HG02610 (cell line): ENCODE measurements around the gene PCIF1.
A peak's percentile ranks its signal among the peaks of the same experiment; 100 is the strongest.
"Not testable (repeated sequence)": the region's sequence is repeated elsewhere in the genome, so short reads cannot be mapped to it uniquely, and the experiment has no call there.

Experiments used
- ATAC-seq: cut with Tn5 transposase; IDR thresholded peaks from one replicate; pipeline ENCODE4 v1.9.1; 2021; ENCODE audit warnings: mild to moderate bottlenecking, moderate library complexity; ENCODE audit not compliant: unreplicated experiment

Gene PCIF1

DNA sequence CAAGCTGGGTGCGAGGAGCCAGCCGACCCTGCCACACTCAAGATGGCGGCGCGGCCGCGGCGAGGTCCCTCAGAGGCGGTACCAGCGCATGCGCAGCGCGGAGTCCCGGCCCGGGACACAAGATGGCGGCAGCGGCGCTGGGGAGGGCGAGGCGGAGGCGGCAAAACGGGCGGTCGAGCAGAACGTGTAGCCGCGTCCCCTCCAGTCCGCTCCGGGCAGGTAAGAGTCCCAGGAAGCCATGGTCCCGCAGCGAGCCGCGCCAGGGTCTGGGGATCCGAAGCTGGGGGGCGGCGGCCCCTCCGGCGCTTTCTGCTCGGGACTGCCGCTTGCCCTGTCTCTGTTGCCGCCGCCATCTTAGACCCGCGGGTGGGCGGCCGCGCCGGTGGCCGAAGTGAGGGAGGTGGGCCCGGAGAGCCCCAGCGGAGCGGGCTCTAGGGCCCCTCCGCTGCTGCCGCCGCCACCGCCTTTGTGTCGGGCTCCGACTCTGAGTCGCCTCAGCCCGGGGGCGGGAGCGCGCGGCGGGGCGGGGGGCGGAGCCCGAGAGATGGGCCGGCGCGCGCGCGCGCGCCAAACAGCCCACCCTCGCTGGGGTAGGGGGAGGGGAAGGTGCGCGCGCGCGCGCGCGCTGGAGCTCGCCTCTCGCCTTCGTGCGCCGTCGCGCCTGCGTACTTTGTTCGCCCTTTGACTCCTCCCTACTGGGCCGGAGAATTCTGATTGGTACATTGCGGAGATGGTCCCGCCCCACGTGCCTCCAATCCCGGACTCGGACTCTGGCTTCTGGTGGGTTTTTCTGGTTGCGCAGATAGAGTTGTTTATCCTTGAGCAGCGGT, at the start of gene PCIF1:
TSS of gene PCIF1 (plus strand) at position 98 of the 830 bp plus-strand sequence. CDS start 4,317 bp downstream, outside the sequence.
- peak; percentile 67 for ATAC-seq

DNA sequence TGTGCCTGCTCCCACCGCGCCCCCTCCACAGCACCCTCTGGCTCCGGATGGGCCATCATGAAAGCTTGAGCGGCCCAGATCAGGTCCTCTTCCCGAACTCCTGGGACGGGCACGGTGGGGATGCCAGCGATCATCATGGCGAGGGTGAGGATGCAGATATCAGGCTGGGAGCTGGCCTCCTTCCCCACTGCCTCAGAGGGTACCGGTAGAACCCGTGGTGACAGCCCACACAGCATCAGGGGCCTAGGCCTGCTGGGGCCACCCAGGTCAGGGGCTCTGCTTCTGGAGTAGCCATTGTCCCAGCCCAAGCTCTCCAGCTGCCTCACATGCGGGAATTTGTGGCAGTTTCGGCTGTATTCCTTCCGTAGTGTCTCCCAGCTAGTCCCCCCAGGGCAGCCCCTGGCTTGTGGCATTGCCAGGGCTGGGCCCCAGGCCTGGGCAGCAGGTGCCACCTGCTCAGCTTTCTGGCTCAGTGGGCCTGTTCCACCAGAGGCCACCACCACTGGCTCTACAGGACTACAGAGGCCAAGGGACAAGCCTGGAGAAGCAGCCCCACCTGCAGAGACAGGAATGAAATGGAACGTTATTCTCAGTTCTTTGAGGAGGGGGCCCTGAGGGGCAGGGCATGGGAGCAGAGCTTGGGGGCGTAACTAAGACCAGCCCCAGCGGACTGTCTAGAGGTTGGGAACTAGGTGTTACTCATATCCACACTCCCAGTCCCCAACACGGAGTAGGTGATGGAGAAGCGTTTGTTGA, 47.7 kb upstream of the PCIF1 start:
- no peak for ATAC-seq

DNA sequence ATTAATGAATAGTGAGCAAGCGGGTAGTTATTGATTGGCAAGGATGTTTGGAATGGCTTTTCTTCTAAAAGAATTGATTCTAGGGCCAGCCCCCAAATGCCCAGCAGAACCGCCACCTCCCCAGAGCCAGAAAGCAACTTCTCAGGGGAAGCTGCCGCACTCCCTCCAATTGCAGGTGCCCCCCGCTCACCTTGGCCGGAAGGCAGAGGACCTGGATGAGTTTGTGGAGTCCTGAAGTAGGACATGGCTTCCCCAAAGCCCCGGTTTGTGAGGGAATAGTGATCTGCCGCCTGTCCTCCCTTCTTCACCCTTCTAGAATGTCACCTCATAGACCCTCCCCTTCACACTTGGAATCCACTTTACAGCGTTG, 47.2 kb upstream of the PCIF1 start, which contains the start of gene SPATA25:
TSS of gene SPATA25 (minus strand) at position 277 of the 370 bp plus-strand sequence. CDS start at position 245, 32 bp downstream.
- ATAC-seq, result no peak

DNA sequence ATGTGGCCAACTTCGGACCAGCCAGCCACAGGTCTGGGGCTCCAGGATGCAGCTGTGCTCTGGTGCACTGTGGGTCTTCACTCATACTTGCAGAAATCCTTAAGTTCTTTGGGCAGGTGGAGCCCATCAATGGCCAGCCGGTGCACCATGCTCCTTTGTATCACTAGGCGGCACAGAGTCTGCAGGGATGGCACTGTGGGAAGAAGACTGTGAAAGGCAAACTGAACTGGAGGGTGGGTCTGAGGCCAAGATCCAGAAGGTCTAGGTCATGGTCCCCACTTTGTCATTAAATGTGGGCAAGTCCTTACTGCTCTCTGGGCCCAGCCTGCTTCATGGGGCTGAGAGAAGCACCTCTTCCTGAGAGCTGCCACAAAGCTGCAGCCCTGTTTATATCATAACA, 45.8 kb upstream of the PCIF1 start:
- ATAC-seq, result no peak

DNA sequence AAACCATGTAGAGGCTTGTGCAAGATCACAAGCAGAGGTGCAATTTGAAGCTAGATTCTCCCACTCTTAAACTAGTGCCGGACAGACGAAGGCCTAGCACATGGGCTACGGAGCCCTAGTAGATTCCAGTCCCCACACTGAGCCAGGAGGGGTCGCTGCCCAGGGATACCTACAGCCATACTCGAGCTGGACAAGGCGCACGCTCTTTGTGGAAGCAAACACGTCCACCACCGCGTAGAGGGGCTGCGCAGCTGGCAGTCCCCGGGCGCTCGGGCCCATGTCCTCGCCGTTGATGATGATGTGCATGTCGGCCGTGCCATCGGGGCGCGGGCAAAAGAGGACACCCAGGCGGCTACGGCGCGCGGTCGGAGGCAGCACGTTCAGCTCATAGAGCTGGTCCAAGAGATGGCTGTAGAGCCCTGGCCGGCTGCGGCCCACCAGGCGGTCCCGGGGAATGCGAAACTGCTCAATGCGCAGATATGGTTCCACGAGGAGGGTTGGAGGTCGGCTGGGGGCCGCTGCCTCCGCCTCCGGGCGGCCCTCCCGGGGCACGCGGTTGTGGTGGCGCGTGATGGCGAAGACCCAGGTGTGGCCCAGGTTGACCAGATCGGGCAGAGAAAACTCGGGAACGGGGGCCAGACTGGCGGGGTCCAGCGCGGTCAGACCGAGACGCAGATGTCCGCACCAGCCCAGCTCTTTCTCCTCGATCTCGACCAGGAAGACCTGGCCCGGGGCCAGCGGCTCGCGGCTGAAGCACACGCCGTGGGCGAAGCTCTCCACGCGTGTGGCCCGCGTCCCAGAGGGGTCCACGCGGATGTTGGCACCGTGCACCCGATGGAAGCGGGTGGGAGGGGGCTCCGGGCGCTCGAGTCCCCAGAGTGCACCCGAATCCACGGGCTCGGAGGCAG, 44.2 kb upstream of the PCIF1 start:
- no peak for ATAC-seq

DNA sequence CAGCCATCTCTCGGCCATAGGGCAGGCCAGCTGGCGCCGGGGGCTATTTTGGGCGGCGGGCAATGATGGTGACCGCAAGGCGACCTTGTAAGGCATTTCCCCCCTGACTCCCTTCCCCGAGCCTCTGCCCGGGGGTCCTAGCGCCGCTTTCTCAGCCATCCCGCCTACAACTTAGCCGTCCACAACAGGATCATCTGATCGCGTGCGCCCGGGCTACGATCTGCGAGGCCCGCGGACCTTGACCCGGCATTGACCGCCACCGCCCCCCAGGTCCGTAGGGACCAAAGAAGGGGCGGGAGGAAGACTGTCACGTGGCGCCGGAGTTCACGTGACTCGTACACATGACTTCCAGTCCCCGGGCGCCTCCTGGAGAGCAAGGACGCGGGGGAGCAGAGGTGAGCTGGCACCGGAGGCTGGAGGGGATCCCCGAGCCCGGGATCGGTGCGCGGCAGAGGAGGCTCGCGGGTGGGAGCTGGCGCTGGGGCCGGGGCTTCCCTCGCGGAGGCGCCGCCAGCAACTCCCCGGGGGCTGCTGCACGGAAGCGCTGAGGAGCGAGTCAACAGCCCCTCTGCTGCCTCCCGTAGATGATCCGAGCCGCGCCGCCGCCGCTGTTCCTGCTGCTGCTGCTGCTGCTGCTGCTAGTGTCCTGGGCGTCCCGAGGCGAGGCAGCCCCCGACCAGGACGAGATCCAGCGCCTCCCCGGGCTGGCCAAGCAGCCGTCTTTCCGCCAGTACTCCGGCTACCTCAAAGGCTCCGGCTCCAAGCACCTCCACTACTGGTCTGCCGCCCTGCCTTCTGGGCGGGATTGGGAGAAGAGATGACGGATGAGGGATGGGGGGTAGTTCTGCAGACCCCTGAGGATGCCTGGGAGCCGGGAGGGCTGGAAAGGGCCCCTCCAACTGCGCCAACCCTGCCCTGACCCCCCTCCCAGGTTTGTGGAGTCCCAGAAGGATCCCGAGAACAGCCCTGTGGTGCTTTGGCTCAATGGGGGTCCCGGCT, 43.2 kb upstream of the PCIF1 start, which contains the start of the genes CTSA and NEURL2:
TSS of gene CTSA (plus strand) at position 351 of the 999 bp plus-strand sequence. CDS start at position 585, 234 bp downstream.
TSS of gene NEURL2 (minus strand) at position 224 of the 999 bp plus-strand sequence. CDS start at position 7, 217 bp downstream.
- ATAC-seq, result peak; percentile 77

DNA sequence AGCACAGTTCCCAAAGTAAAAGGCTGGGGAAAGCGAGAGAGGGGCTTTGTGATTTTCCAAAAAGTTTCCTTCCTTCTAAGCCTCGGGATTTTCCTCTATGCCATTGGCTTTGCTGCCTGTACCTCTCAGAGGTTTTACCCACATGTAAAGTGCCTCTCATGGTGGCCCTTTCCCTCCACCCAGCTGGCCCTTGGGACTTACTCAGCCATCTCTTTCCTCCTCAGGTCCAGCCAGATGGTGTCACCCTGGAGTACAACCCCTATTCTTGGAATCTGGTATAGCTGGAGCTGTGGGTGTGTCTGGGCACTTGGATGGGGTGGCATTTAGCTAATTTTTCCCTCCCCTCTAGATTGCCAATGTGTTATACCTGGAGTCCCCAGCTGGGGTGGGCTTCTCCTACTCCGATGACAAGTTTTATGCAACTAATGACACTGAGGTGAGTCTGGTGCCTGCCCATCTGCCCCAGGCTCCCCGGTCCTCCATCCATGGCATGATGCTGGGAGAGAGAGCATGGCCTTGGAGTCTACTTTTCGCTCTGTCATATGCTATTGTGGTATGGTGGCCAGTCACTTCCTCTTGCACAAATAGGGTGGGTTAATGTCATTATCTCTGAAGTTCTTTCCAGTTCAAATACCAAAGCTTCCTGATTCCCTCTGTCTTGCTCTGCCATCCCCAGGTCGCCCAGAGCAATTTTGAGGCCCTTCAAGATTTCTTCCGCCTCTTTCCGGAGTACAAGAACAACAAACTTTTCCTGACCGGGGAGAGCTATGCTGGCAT, 42.2 kb upstream of the PCIF1 start:
- no peak for ATAC-seq

DNA sequence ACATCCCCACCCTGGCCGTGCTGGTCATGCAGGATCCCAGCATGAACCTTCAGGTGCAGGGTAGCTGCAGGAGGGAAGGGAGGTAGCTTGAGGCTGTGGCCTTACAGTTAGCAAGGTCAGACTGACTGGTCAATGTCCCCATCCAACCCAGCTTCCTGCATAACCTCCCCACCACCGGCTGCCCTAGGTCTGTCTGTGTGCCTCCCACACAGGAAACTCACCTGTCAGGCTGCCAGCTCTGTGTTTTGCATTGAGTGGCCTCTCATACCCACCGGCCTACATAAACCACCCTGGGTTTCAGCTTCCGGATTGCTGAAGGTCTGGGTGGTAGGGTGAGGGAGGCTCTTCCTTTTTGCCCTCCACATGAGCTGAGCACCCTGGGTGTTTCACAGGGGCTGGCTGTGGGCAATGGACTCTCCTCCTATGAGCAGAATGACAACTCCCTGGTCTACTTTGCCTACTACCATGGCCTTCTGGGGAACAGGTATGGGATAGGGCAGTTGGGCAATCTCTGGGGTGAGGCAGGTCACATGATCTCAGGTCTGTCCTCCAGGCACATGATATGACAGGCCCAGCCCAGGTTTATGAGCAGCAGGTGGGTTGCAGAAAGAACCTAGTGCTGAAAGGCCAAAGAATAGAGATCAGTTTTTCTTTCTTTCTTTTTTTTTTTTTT, 41.5 kb upstream of the PCIF1 start:
- no peak for ATAC-seq

DNA sequence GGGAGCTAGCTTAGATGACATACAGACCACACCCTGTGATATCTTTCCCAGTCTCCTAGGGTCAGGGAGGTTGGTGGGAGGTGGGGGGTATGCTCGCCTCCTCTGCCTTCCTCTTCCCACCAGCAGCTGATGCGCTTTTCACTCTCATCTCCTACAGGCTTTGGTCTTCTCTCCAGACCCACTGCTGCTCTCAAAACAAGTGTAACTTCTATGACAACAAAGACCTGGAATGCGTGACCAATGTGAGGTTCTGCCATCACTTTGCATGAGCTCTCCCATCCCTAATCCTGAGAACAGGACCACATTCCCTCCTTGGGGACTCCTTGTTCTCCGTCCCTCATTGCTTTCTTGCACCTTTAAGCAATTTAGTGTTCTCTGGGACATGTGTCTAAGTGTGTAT, 40.7 kb upstream of the PCIF1 start:
- no peak for ATAC-seq

DNA sequence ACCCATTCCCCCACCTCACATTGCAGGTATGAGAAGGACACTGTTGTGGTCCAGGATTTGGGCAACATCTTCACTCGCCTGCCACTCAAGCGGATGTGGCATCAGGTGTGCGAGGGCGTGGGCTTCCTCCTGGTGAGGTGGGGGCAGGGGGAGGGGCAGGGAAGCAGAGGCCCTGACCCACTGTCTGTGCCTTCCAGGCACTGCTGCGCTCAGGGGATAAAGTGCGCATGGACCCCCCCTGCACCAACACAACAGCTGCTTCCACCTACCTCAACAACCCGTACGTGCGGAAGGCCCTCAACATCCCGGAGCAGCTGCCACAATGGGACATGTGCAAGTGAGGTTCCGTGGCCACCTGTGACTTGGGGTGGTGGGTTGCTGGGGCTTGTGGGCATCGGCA, 39.7 kb upstream of the PCIF1 start:
- no peak for ATAC-seq

DNA sequence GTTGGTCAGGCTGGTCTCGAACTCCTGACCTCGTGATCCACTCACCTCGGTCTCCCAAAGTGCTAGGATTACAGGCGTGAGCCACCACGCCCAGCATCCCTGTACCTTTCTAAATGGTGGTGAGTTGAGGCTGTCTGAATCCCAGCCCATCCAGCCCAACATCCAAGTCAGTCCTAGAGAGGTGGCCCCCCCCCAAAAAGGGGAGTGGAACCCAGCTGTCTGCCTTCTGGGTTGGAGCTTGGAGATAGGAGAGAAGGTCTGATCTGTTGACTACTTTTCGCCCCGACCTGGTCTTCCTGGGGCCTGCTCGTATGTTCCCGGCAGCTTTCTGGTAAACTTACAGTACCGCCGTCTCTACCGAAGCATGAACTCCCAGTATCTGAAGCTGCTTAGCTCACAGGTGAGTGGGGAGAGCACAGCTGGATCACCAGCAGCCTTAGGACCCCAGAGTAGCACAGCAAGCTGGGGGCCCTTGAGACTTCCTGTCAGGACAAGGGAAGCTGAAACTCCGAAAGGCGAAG, 37.8 kb upstream of the PCIF1 start:
- no peak for ATAC-seq

DNA sequence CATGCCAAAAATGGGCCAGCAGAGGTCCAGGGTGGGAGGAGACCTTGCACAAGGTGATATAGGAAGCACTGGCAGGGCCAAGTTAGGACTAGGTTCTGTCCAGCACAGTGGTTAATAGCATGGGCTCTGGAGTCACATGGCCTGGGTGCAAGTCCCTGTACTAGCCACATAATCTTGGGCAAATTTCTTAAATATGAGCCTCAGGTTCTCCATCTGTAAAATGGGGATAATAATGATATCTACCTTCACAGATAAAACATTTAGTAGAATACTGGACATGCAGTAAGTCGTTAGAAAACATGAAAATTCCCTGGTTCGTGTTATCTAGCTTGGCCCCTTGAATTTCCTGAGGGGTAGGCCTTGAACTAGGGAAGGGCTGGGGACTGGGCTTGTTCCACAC, 37.2 kb upstream of the PCIF1 start:
- ATAC-seq, result no peak

DNA sequence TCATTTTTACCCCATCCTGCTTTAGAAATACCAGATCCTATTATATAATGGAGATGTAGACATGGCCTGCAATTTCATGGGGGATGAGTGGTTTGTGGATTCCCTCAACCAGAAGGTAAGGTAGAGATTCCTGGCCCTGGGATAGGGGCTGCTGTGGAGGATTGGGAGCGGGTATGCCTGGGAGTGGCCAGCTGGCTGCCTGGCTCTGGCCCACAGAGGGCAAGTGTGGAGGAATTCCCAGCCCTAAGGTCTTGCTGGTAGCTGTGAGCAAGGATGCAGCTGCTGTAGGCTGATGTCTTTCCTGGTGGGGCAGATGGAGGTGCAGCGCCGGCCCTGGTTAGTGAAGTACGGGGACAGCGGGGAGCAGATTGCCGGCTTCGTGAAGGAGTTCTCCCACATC, 36.8 kb upstream of the PCIF1 start:
- no peak for ATAC-seq

DNA sequence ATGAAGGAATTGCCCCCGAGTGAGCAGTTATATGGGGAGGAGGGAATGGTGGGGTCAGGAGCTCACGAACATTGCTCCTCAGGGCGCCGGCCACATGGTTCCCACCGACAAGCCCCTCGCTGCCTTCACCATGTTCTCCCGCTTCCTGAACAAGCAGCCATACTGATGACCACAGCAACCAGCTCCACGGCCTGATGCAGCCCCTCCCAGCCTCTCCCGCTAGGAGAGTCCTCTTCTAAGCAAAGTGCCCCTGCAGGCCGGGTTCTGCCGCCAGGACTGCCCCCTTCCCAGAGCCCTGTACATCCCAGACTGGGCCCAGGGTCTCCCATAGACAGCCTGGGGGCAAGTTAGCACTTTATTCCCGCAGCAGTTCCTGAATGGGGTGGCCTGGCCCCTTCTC, 36.2 kb upstream of the PCIF1 start:
- no peak for ATAC-seq

DNA sequence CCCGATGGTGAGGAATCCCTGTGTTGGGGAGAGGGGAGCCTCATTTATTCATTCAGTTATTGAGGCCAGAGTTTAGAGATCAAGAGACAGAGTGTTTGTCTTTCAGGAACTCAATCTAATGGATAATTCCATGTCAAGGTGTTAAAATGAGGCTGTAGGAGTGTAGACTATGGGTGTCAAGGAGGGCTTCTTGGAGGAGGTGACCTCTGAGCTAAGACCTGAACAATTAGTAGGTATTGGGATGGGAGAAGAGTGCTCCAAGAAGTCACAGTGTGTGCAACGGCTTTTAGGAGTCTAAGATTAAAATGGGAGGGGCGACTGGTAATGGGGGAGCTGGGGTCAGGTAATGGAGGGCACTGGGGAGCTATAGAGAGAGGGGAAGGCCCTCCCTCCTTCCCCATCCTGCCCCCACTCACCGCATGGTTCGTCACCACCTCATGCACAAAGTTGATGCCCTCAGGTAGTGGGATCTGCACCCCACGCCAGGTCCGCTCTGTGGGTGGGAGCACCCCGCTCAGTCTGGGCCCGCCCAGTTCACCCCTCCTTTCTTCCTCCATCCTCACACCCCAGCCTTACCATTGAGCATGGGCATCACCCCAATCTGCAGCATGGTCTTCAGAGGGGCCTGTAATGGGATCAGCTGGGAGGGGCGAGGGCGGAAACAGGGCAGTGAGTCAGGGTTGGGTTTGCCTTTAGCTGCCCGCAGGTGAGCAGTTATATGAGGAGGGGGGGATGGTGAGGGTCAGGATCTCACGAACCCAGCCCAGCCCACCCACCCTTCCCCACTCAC, 35.2 kb upstream of the PCIF1 start:
- ATAC-seq, result no peak

DNA sequence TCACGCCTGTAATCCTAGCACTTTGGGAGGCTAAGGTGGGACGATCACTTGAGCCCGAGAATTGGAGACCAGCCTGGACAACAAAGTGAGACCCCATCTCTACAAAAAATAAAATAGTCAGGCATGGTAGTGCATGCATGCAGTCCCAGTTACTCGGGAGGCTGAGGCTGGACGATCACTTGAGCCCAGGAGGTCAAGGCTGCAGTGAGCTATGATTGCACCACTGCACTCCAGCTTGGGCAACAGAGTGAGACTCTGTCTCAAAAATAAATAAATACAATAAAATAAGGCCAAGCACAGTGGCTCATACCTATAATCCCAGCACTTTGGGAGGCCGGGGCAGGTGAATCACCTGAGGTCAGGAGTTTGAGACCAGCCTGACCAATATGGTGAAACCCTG, 33.2 kb upstream of the PCIF1 start:
- not testable (repeated sequence) for ATAC-seq

DNA sequence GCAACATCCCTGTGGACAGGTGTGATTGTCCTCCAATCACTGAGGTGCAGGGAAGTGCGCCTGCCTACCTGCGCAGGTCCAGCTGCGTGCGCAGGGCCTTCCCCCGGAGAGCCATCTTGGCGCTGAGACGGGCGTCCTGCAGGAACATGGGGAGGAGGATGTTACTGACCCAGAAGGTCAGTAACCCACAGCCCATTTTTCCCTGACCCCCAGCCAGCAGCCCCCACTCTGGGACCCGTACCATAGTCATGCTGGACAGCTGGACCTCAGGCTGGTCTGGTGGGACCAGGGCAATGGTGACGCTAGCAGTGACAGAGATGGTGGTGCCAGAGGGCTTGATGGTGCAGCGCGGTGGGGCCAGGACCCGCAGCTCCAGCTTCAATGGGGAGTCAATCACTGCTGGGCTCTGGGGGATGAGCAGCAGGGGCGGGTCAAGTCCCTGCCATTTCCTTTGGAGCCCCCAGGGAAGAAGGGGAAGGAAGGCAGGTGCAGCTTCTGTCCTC, 32.2 kb upstream of the PCIF1 start:
- ATAC-seq, result no peak
